MM.1S (cell line): ENCODE data around the gene CASZ1.

Experiments used
- DNase-seq: peaks from one replicate; pipeline ENCODE4 v3.0.0-alpha.2; 2015
- H2AFZ ChIP-seq: fragments of 300-600 bp; sonication (generic); 2 replicates; pipeline ENCODE4 v1.6.0; 2016; ENCODE audit warnings: antibody characterized with exemption, low read length
- H3F3A ChIP-seq: fragments of 300-600 bp; sonication (generic); 2 replicates; pipeline ENCODE4 v1.6.1; 2016; ENCODE audit warnings: mild to moderate bottlenecking, antibody characterized with exemption, low read length, moderate library complexity, mixed read lengths; ENCODE audit not compliant: insufficient read depth
- H3K27ac ChIP-seq: fragments of 300-600 bp; sonication (generic); 2 replicates; pipeline ENCODE4 v1.5.1; 2016; ENCODE audit warnings: mild to moderate bottlenecking, low read length
- H3K27me3 ChIP-seq: fragments of 300-600 bp; sonication (generic); replicated peaks from 2 replicates; pipeline ENCODE4 v1.6.0; 2016; ENCODE audit warnings: low read length; ENCODE audit not compliant: insufficient read depth
- H3K36me3 ChIP-seq: fragments of 300-600 bp; sonication (generic); replicated peaks from 2 replicates; pipeline ENCODE4 v1.6.1; 2016; ENCODE audit warnings: mild to moderate bottlenecking, low read length, mixed read lengths; ENCODE audit not compliant: insufficient read depth
- H3K4me1 ChIP-seq: fragments of 300-600 bp; sonication (generic); 2 replicates; pipeline ENCODE4 v1.6.1; 2016; ENCODE audit warnings: low read length, mixed read lengths
- H3K4me2 ChIP-seq: fragments of 300-600 bp; sonication (generic); 2 replicates; pipeline ENCODE4 v1.6.0; 2016; ENCODE audit warnings: low read depth, low read length
- H3K4me3 ChIP-seq: fragments of 300-600 bp; sonication (generic); 2 replicates; pipeline ENCODE4 v1.5.1; 2016; ENCODE audit warnings: low read length, mixed read lengths
- H3K79me2 ChIP-seq: fragments of 300-600 bp; sonication (generic); 2 replicates; pipeline ENCODE4 v1.6.1; 2016; ENCODE audit warnings: mixed run types, low read length, mixed read lengths
- H3K9ac ChIP-seq: fragments of 300-600 bp; sonication (generic); 2 replicates; pipeline ENCODE4 v1.6.1; 2016; ENCODE audit warnings: low read length, mixed read lengths
- H3K9me2 ChIP-seq: fragments of 300-600 bp; sonication (generic); replicated peaks from 2 replicates; pipeline ENCODE4 v1.6.1; 2016; ENCODE audit warnings: mild to moderate bottlenecking, low read length, mixed read lengths; ENCODE audit not compliant: insufficient read depth
- H3K9me3 ChIP-seq: fragments of 300-600 bp; sonication (generic); replicated peaks from 2 replicates; pipeline ENCODE4 v1.6.1; 2016; ENCODE audit warnings: mild to moderate bottlenecking, low read length, mixed read lengths; ENCODE audit not compliant: insufficient read depth
- H4K20me1 ChIP-seq: fragments of 300-600 bp; sonication (generic); 2 replicates; pipeline ENCODE4 v1.6.1; 2016; ENCODE audit warnings: mild to moderate bottlenecking, low read length, moderate library complexity, mixed read lengths; ENCODE audit not compliant: insufficient read depth
- EZH2 ChIP-seq: fragments of 300-600 bp; sonication (generic); optimal IDR thresholded peaks from 2 replicates; pipeline ENCODE3; 2017; ENCODE audit warnings: low read depth, mild to moderate bottlenecking, antibody characterized with exemption, low read length, mixed read lengths
- EZH2phosphoT487 ChIP-seq: fragments of 300-600 bp; sonication (generic); IDR thresholded peaks from 2 replicates; pipeline ENCODE4 v1.6.1; 2018; ENCODE audit warnings: antibody characterized with exemption, low read length
- TF ChIP-seq, protein P1 (sequence below): fragments of 300-600 bp; sonication (generic); IDR thresholded peaks from 2 replicates; pipeline ENCODE4 v1.5.1; 2016; ENCODE audit warnings: antibody characterized with exemption, low read length, mixed read lengths

The CASZ1 gene

DNA sequence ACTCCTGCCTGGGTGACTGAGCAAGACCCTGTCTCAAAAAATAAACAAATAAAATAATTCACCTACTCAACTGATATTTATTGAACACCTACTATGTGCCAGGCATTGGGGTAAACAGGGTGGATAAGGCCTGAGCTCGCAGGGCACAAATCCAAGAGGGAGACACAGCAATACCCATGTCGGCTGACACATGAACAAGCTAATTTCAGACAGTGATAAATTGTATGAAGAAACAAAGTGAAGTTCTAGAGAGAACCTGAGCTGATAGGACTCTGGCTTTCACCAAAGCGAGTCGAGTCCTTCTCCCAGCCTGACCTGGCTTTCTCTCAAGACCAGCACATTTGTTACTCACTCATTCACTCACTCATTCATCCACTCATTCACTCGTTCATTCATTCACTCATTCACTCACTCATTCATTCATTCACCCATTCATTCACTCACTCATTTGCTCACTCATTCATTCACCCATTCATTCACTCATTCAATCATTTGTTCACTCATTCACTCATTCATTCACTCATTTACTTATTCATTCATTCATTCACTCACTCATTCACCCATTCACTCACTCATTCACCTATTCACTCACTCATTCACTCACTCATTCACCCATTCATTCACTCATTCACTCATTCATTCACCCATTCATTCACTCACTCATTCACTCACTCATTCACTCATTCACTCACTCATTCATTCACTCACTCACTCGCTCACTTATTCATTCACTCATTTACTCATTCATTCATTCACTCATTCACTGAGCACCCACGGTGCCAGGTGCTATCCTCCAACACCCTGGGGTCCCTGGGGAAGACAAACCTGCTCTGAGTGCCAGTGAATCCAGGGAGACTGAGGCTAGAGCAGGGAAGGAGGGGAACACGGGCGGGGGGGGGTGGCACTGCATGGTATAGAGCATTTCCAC is 37.4 kb upstream of the CASZ1 start:
- H3K9ac ChIP-seq: no peak overlapping the region
- H3K4me3 ChIP-seq: no peak overlapping the region
- no peaks in the 10 kb centered on the region for H3K9me3 ChIP-seq
- TF ChIP-seq EZH2 (no peak), EZH2phosphoT487 (no peak)
- TF ChIP-seq, protein P1, sequence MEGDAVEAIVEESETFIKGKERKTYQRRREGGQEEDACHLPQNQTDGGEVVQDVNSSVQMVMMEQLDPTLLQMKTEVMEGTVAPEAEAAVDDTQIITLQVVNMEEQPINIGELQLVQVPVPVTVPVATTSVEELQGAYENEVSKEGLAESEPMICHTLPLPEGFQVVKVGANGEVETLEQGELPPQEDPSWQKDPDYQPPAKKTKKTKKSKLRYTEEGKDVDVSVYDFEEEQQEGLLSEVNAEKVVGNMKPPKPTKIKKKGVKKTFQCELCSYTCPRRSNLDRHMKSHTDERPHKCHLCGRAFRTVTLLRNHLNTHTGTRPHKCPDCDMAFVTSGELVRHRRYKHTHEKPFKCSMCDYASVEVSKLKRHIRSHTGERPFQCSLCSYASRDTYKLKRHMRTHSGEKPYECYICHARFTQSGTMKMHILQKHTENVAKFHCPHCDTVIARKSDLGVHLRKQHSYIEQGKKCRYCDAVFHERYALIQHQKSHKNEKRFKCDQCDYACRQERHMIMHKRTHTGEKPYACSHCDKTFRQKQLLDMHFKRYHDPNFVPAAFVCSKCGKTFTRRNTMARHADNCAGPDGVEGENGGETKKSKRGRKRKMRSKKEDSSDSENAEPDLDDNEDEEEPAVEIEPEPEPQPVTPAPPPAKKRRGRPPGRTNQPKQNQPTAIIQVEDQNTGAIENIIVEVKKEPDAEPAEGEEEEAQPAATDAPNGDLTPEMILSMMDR: no peak
- H2AFZ ChIP-seq: no peak overlapping the region
- no peaks in the 10 kb centered on the region for H3K36me3 ChIP-seq
- H3K4me2 ChIP-seq: no peak overlapping the region
- no peaks in the 10 kb centered on the region for H3K9me2 ChIP-seq
- no peaks in the 10 kb centered on the region for H3K4me1 ChIP-seq
- H4K20me1 ChIP-seq: no peaks in the 10 kb centered on the region
- no peak overlapping the region for H3K27ac ChIP-seq
- no peaks in the 10 kb centered on the region for H3F3A ChIP-seq
- no peaks in the 10 kb centered on the region for H3K79me2 ChIP-seq
- no peak for DNase-seq
- H3K27me3 ChIP-seq: peaks cover 93% of the 10 kb centered on the region

DNA sequence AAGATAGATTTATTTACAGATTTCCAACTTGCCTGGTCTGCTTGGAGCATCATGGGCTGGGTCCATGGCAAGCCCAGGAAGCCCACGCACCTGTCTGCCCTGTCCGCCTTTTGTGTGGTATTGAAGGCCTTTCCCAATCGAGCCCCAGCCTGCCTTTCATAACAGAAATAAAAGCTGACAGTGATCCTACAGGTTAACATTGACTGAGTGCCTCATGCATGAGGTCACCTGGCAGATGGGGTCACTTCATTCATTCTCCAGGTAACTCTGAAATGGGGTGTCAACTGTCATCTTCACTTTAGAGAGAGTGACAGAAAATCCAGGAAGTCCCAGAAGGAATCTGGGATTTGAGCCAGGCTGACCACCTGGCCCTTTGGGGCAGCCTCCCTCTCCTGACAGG is 36.3 kb upstream of the CASZ1 start:
- H3K4me3 ChIP-seq: no peak overlapping the region
- H3K4me1 ChIP-seq: no peaks in the 10 kb centered on the region
- H2AFZ ChIP-seq: no peak overlapping the region
- H3K27ac ChIP-seq: no peak overlapping the region
- no peaks in the 10 kb centered on the region for H3K9me2 ChIP-seq
- H3K9me3 ChIP-seq: no peaks in the 10 kb centered on the region
- H3K4me2 ChIP-seq: no peak overlapping the region
- no peaks in the 10 kb centered on the region for H4K20me1 ChIP-seq
- no peak overlapping the region for H3K9ac ChIP-seq
- peaks cover 93% of the 10 kb centered on the region for H3K27me3 ChIP-seq
- no peaks in the 10 kb centered on the region for H3K36me3 ChIP-seq
- H3K79me2 ChIP-seq: no peaks in the 10 kb centered on the region
- TF ChIP-seq, protein P1: no peak
- no peak for TF ChIP-seq EZH2
- no peak for TF ChIP-seq EZH2phosphoT487
- H3F3A ChIP-seq: no peaks in the 10 kb centered on the region
- DNase-seq: no peak

DNA sequence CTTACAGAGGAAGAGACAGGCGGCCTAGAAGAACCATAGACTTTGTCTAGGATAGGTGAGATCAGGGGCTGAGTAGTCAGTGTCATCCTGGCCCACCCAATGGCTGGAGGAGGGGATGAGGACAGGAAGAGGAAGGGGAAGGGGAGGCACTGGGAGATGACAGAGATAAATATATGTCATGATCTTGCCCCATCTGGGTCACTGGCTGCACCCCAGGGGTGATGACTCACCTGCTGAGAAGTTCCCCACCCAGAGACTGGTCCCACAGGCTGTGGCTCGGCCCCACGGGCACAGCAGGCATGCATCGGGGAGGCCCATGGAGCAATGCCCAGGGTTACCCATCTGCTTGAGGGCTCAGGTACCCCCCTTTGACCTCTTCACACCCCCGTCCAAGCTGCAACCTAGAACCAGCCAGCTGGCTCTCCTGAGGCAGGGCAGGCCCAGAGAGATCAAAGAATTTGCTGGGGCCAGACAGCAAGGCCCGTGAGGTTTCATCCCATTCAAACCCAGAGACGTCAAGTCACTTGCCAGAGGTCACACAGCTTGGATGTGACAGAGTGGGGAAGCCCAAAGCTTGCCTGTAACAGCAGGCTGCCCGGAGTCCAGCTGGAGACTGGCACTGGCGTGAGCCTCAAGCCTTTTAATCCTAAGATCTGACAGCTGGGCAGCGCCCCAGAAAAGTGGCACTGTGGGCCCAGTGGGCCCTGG is 34.7 kb upstream of the CASZ1 start:
- no peak overlapping the region for H3K4me3 ChIP-seq
- H4K20me1 ChIP-seq: no peaks in the 10 kb centered on the region
- H3F3A ChIP-seq: no peaks in the 10 kb centered on the region
- no peak overlapping the region for H3K27ac ChIP-seq
- H3K9me2 ChIP-seq: no peaks in the 10 kb centered on the region
- H3K27me3 ChIP-seq: peaks cover 90% of the 10 kb centered on the region
- no peaks in the 10 kb centered on the region for H3K79me2 ChIP-seq
- TF ChIP-seq EZH2 (no peak), EZH2phosphoT487 (no peak)
- TF ChIP-seq, protein P1: no peak
- H3K9me3 ChIP-seq: no peaks in the 10 kb centered on the region
- no peak overlapping the region for H3K9ac ChIP-seq
- no peaks in the 10 kb centered on the region for H3K36me3 ChIP-seq
- no peak overlapping the region for H3K4me2 ChIP-seq
- no peak for DNase-seq
- no peak overlapping the region for H2AFZ ChIP-seq
- H3K4me1 ChIP-seq: no peaks in the 10 kb centered on the region
